CD4-positive, alpha-beta T cell (primary cell): ENCODE measurements around the gene G6PC3. TPM values are rescaled to one million over a fixed set of nuclear protein-coding genes. Genes with fewer than 3 reads are reported as not detected.

Experiments used
- ATAC-seq: fragments of 200-7000 bp; cut with Tn5 transposase; one replicate; pipeline ENCODE4 v1.10.0; 2022; ENCODE audit warnings: mild to moderate bottlenecking; ENCODE audit not compliant: poor library complexity
- CTCF ChIA-PET: fragments of 350-600 bp; sonication (Branson Sonifier 250); formaldehyde crosslinking; loops from one replicate; lab custom pipeline; 2021; ENCODE audit warnings: antibody characterized with exemption, inconsistent platforms; lab: Charles Lee
- POLR2A ChIA-PET: fragments of 350-600 bp; sonication (Branson Sonifier 250); formaldehyde crosslinking; loops from one replicate; lab custom pipeline; 2021; ENCODE audit warnings: antibody characterized with exemption, inconsistent platforms; lab: Charles Lee
- DNase-seq, 14 experiments: peaks; one replicate each; pipeline ENCODE4 v3.0.0-alpha.2; 2013 to 2020; ENCODE audit warnings: mixed read lengths in 2 of 14
- H3K27ac ChIP-seq, 2 donors: one replicate each; pipeline versions ENCODE4 v1.5.1 to v1.7.0; 2013; ENCODE audit warnings: low read length in 2 of 2, low read depth in 1 of 2, mild to moderate bottlenecking in 1 of 2
- H3K27me3 ChIP-seq, 2 experiments: 1 replicate in 1 of 2; 2 replicates in 1 of 2; pipeline versions ENCODE4 v1.6.1 to v1.7.0; 2013; ENCODE audit warnings: low read length in 2 of 2, control low read depth in 1 of 2, mild to moderate bottlenecking in 1 of 2, moderate library complexity in 1 of 2; ENCODE audit not compliant: insufficient read depth in 2 of 2, control insufficient read depth in 1 of 2
- H3K36me3 ChIP-seq: one replicate; pipeline ENCODE4 v1.6.1; 2013; ENCODE audit warnings: low read length, control low read depth; ENCODE audit not compliant: insufficient read depth
- H3K4me1 ChIP-seq: one replicate; pipeline ENCODE4 v1.6.1; 2013; ENCODE audit warnings: low read length, control low read depth; ENCODE audit not compliant: insufficient read depth
- H3K4me3 ChIP-seq: one replicate; pipeline ENCODE4 v1.5.1; 2013; ENCODE audit warnings: mild to moderate bottlenecking, low read length, moderate library complexity
- H3K9me3 ChIP-seq, 2 experiments: 1 replicate in 1 of 2; 2 replicates in 1 of 2; pipeline versions ENCODE4 v1.6.1 to v1.7.0; 2013; ENCODE audit warnings: low read length in 2 of 2, mild to moderate bottlenecking in 2 of 2, control low read depth in 1 of 2, moderate library complexity in 1 of 2; ENCODE audit not compliant: control insufficient read depth in 1 of 2, insufficient read depth in 1 of 2
- H3K27ac Mint-ChIP-seq: one replicate; pipeline ENCODE4 v1.8.0; 2020; ENCODE audit warnings: mixed read lengths
- H3K27me3 Mint-ChIP-seq: one replicate; pipeline ENCODE4 v1.8.0; 2021; ENCODE audit warnings: mixed read lengths
- H3K36me3 Mint-ChIP-seq: one replicate; pipeline ENCODE4 v1.8.0; 2021; ENCODE audit warnings: low read depth, mixed read lengths
- H3K4me1 Mint-ChIP-seq: one replicate; pipeline ENCODE4 v1.8.0; 2021; ENCODE audit warnings: low read depth, mixed read lengths
- H3K4me3 Mint-ChIP-seq: one replicate; pipeline ENCODE4 v1.8.0; 2020; ENCODE audit warnings: mild to moderate bottlenecking, mixed read lengths
- H3K9me3 Mint-ChIP-seq: one replicate; pipeline ENCODE4 v1.8.0; 2020; ENCODE audit warnings: mixed read lengths
- CTCF ChIP-seq: fragments of 200-600 bp; IDR thresholded peaks from one replicate; pipeline ENCODE4 v1.8.0; 2022; ENCODE audit warnings: antibody characterized with exemption, mild to moderate bottlenecking
- intact Hi-C, 2 experiments: fragments of 100-400 bp; cut with DNase I in 1 of 2; cut with micrococcal nuclease in 1 of 2; formaldehyde crosslinking; loops; one replicate each; pipeline versions ENCODE4 v1.15.1 to v1.9.0; 2023 to 2025; cut with DNase I, micrococcal nuclease
- total RNA-seq, 174 experiments: library from RNA in 2 of 174; stranded (reverse) in 2 of 174; gene quantifications; one replicate each; pipeline ENCODE4 v1.2.3 and lab custom pipeline; 2021 to 2026

The G6PC3 gene
- total RNA-seq, 2 experiments from 2014 or later = 5.6 to 5.8 TPM

- no peak for DNase-seq
Observed at GRCh38 chr17:44102849-44103622, 32.5 kb downstream of the G6PC3 start.

GRCh38 chr17:44105483-44105882 lies 34.9 kb downstream of the G6PC3 start:
- Histone ChIP-seq H3K4me1 (peaks cover 6% of the 10 kb centered on the region), H3K9me3 (no peaks in the 10 kb centered on the region), H3K4me3 (no peak overlapping the region), H3K27me3 (no peaks in the 10 kb centered on the region), H3K27ac (no peak overlapping the region), H3K36me3 (peaks cover 30% of the 10 kb centered on the region)
- H3K27me3 Mint-ChIP-seq = no peaks in the 10 kb centered on the region
- no peak overlapping the region for H3K27ac Mint-ChIP-seq
- intact Hi-C loops = no loop called here
- peaks cover 16% of the 10 kb centered on the region for H3K36me3 Mint-ChIP-seq
- DNase-seq = no peak
- CTCF ChIA-PET = interaction anchor here (1.5 kb wide), 1 partner anchor 18 kb away, joined by 3 read pairs; the partner anchor contains the start of gene HDAC5
- ATAC-seq = no peak
- H3K4me1 Mint-ChIP-seq = peaks cover 9% of the 10 kb centered on the region
- POLR2A ChIA-PET = no interaction called here
- no peak for TF ChIP-seq CTCF
- no peak overlapping the region for H3K4me3 Mint-ChIP-seq
- H3K9me3 Mint-ChIP-seq = no peaks in the 10 kb centered on the region

More at GRCh38 chr17:44102849-44103622, 32.5 kb downstream of the G6PC3 start:
- Mint-ChIP-seq H3K27ac (no peak overlapping the region), H3K36me3 (peaks cover 16% of the 10 kb centered on the region), H3K27me3 (no peaks in the 10 kb centered on the region), H3K9me3 (no peaks in the 10 kb centered on the region), H3K4me1 (peaks cover 12% of the 10 kb centered on the region), H3K4me3 (no peak overlapping the region)
- Histone ChIP-seq H3K36me3 (peaks cover 14% of the 10 kb centered on the region), H3K4me1 (peaks cover 1% of the 10 kb centered on the region), H3K9me3 (no peaks in the 10 kb centered on the region), H3K4me3 (no peak overlapping the region), H3K27ac (no peak overlapping the region), H3K27me3 (no peaks in the 10 kb centered on the region)
- intact Hi-C loops = no loop called here
- no peak for TF ChIP-seq CTCF
- POLR2A ChIA-PET = interaction anchor here (1.2 kb wide), 1 partner anchor 11 kb away, joined by 3 read pairs; no protein-coding TSS in a partner anchor
- no peak for ATAC-seq
- CTCF ChIA-PET = interaction anchor here (0.5 to 0.7 kb wide), 2 partner anchors 225 to 1071 kb away, joined by 3 to 4 read pairs; no protein-coding TSS in a partner anchor

- no peak for TF ChIP-seq CTCF
- CTCF ChIA-PET = interaction anchor here (1.5 kb wide), 1 partner anchor 18 kb away, joined by 3 read pairs; the partner anchor contains the start of gene HDAC5
Observed at GRCh38 chr17:44105941-44106340, 35.4 kb downstream of the G6PC3 start.

More at GRCh38 chr17:44105941-44106340, 35.4 kb downstream of the G6PC3 start:
- peaks cover 9% of the 10 kb centered on the region for H3K4me1 Mint-ChIP-seq
- Histone ChIP-seq H3K36me3 (peaks cover 32% of the 10 kb centered on the region), H3K4me1 (peaks cover 11% of the 10 kb centered on the region), H3K4me3 (no peak overlapping the region), H3K9me3 (no peaks in the 10 kb centered on the region), H3K27me3 (no peaks in the 10 kb centered on the region), H3K27ac (no peak overlapping the region)
- POLR2A ChIA-PET = no interaction called here
- H3K9me3 Mint-ChIP-seq = no peaks in the 10 kb centered on the region
- H3K36me3 Mint-ChIP-seq = peaks cover 16% of the 10 kb centered on the region
- no peak for DNase-seq
- H3K4me3 Mint-ChIP-seq = no peak overlapping the region
- intact Hi-C loops = no loop called here
- H3K27ac Mint-ChIP-seq = no peak overlapping the region
- H3K27me3 Mint-ChIP-seq = no peaks in the 10 kb centered on the region
- ATAC-seq = no peak
